H1 (cell line): Measurements from ENCODE around the gene ETFB. TPM values are rescaled to one million over a fixed set of nuclear protein-coding genes. Genes with fewer than 3 reads are reported as not detected.
A peak's percentile ranks its signal among the peaks of the same experiment; 100 is the strongest.

ENCODE experiments used
- CTCF ChIA-PET: fragments of 300-600 bp; sonication (Branson Sonifier 250); formaldehyde crosslinking; loops from one replicate; lab custom pipeline; 2021; ENCODE audit not compliant: partially characterized antibody; lab: Charles Lee
- POLR2A ChIA-PET: fragments of 300-600 bp; sonication (Branson Sonifier 250); formaldehyde crosslinking; loops from one replicate; lab custom pipeline; 2021; ENCODE audit warnings: inconsistent platforms; ENCODE audit not compliant: partially characterized antibody; lab: Charles Lee
- DNase-seq, 2 experiments: peaks; one replicate each; pipeline versions ENCODE4 v3.0.0 to v3.0.0-alpha.2; 2010 to 2022; ENCODE audit warnings: low spot score in 2 of 2, low read depth in 1 of 2, mixed read lengths in 1 of 2
- FAIRE-seq: peaks from 2 replicates; lab custom pipeline; 2011; peaks lifted over from hg19 to GRCh38; lab: Jason Lieb, UNC
- H2AFZ ChIP-seq: 2 replicates; pipeline ENCODE4 v1.8.1; 2012; ENCODE audit warnings: low read length, inconsistent platforms
- H2AK5ac ChIP-seq: 2 replicates; pipeline ENCODE4 v1.6.1; 2013; ENCODE audit warnings: low read depth, low read length
- H2BK120ac ChIP-seq: replicated peaks from 2 replicates; pipeline ENCODE3; 2013; ENCODE audit warnings: low read depth, low read length, inconsistent platforms
- H2BK12ac ChIP-seq: 2 replicates; pipeline ENCODE4 v1.6.1; 2013; ENCODE audit warnings: low read depth, low read length
- H2BK15ac ChIP-seq: 2 replicates; pipeline ENCODE4 v1.6.1; 2013; ENCODE audit warnings: low read length
- H2BK20ac ChIP-seq: 2 replicates; pipeline ENCODE4 v1.6.1; 2013; ENCODE audit warnings: low read length
- H2BK5ac ChIP-seq: 2 replicates; pipeline ENCODE4 v1.6.1; 2013; ENCODE audit warnings: low read depth, low read length
- H3K14ac ChIP-seq: 2 replicates; pipeline ENCODE4 v1.6.1; 2013; ENCODE audit warnings: inconsistent platforms; ENCODE audit not compliant: insufficient read length
- H3K18ac ChIP-seq: 2 replicates; pipeline ENCODE4 v1.6.1; 2013; ENCODE audit warnings: low read length; ENCODE audit errors: extremely low read depth
- H3K23ac ChIP-seq: 2 replicates; pipeline ENCODE4 v1.6.1; 2013; ENCODE audit warnings: inconsistent platforms; ENCODE audit not compliant: insufficient read length
- H3K23me2 ChIP-seq: 2 replicates; pipeline ENCODE4 v1.6.1; 2013; ENCODE audit warnings: low read depth, low read length
- H3K27ac ChIP-seq: 2 replicates; pipeline ENCODE4 v1.6.1; 2011; ENCODE audit warnings: low read depth, low read length, inconsistent platforms
- H3K27me3 ChIP-seq, 4 experiments: replicated peaks in 1 of 4; 1 replicate in 1 of 4; 2 replicates in 3 of 4; pipeline versions ENCODE4 v1.6.1 to v1.8.1; 2011 to 2013; ENCODE audit warnings: low read length in 3 of 4, mild to moderate bottlenecking in 3 of 4, inconsistent platforms in 2 of 4, mixed read lengths in 2 of 4, moderate library complexity in 1 of 4; ENCODE audit not compliant: control insufficient read depth in 3 of 4, insufficient read depth in 3 of 4; ENCODE audit errors: extremely low read depth in 1 of 4
- H3K36me3 ChIP-seq, 4 experiments: 2 replicates each; pipeline versions ENCODE4 v1.6.1 to v1.8.1; 2011 to 2013; ENCODE audit warnings: mild to moderate bottlenecking in 4 of 4, low read length in 3 of 4, moderate library complexity in 2 of 4, control low read depth in 1 of 4, inconsistent platforms in 1 of 4; ENCODE audit not compliant: insufficient read depth in 4 of 4, control insufficient read depth in 2 of 4
- H3K4ac ChIP-seq: replicated peaks from 2 replicates; pipeline ENCODE3; 2013; ENCODE audit warnings: low read length, low read depth, mixed read lengths, inconsistent platforms; ENCODE audit not compliant: insufficient read length
- H3K4me1 ChIP-seq, 4 experiments: replicated peaks in 1 of 4; 1 replicate in 1 of 4; 2 replicates in 3 of 4; pipeline versions ENCODE4 v1.6.1 to v1.8.1; 2011 to 2013; ENCODE audit warnings: low read length in 3 of 4, inconsistent platforms in 2 of 4, mixed read lengths in 1 of 4; ENCODE audit not compliant: insufficient read depth in 4 of 4, control insufficient read depth in 3 of 4
- H3K4me2 ChIP-seq, 2 experiments: 2 replicates each; pipeline versions ENCODE4 v1.6.1 to v1.8.1; 2011 to 2013; ENCODE audit warnings: low read depth in 2 of 2, low read length in 2 of 2, control low read depth in 1 of 2, inconsistent platforms in 1 of 2, mild to moderate bottlenecking in 1 of 2; ENCODE audit not compliant: insufficient read depth in 1 of 2
- H3K4me3 ChIP-seq, 4 experiments: fragments of 200-600, 300-600 bp in 1 of 4; sonication (generic), shearing (Covaris generic), sonication (Bioruptor Twin) in 1 of 4; 2 replicates each; pipeline versions ENCODE4 v1.5.1 to v1.8.1; 2011 to 2016; ENCODE audit warnings: low read length in 4 of 4, low read depth in 3 of 4, control low read depth in 2 of 4, inconsistent platforms in 2 of 4, mild to moderate bottlenecking in 2 of 4, mixed read lengths in 1 of 4, moderate library complexity in 1 of 4; ENCODE audit not compliant: insufficient read depth in 2 of 4; ENCODE audit errors: extremely low read depth in 1 of 4
- H3K56ac ChIP-seq: replicated peaks from 2 replicates; pipeline ENCODE3; 2013; ENCODE audit warnings: low read depth, mild to moderate bottlenecking, mixed read lengths, low read length, inconsistent platforms; ENCODE audit not compliant: insufficient read length
- H3K79me1 ChIP-seq: 2 replicates; pipeline ENCODE4 v1.6.1; 2013; ENCODE audit warnings: low read depth, low read length, control low read depth
- H3K79me2 ChIP-seq, 2 experiments: 2 replicates each; pipeline versions ENCODE4 v1.6.1 to v1.8.1; 2012 to 2013; ENCODE audit warnings: low read length in 2 of 2, mild to moderate bottlenecking in 2 of 2, inconsistent platforms in 1 of 2; ENCODE audit not compliant: insufficient read depth in 2 of 2, control insufficient read depth in 1 of 2
- H3K9ac ChIP-seq, 4 experiments: replicated peaks in 1 of 4; 1 replicate in 1 of 4; 2 replicates in 3 of 4; pipeline versions ENCODE4 v1.6.1 to v1.8.1; 2011 to 2013; ENCODE audit warnings: low read depth in 3 of 4, low read length in 3 of 4, control low read depth in 2 of 4, mild to moderate bottlenecking in 2 of 4, moderate library complexity in 2 of 4, inconsistent platforms in 1 of 4; ENCODE audit errors: extremely low read depth in 1 of 4
- H3K9me3 ChIP-seq, 2 experiments: 2 replicates each; pipeline versions ENCODE4 v1.6.1 to v1.8.1; 2012 to 2013; ENCODE audit warnings: mild to moderate bottlenecking in 2 of 2, moderate library complexity in 2 of 2, control low read depth in 1 of 2, inconsistent platforms in 1 of 2, low read depth in 1 of 2, low read length in 1 of 2, mixed read lengths in 1 of 2; ENCODE audit not compliant: insufficient read depth in 2 of 2
- H4K20me1 ChIP-seq, 2 experiments: replicated peaks in 1 of 2; 2 replicates each; pipeline versions ENCODE3 to v1.8.1; 2011 to 2013; ENCODE audit warnings: inconsistent platforms in 2 of 2, low read length in 2 of 2, mild to moderate bottlenecking in 1 of 2; ENCODE audit not compliant: insufficient read depth in 2 of 2, control insufficient read depth in 1 of 2
- H4K5ac ChIP-seq: 2 replicates; pipeline ENCODE4 v1.6.1; 2013; ENCODE audit warnings: low read length, low read depth, mixed read lengths, inconsistent platforms; ENCODE audit not compliant: insufficient read length
- H4K8ac ChIP-seq: 2 replicates; pipeline ENCODE4 v1.8.0; 2013; ENCODE audit warnings: mild to moderate bottlenecking, moderate library complexity, low read length, inconsistent platforms; ENCODE audit not compliant: insufficient read depth; ENCODE audit errors: extremely low read depth
- H4K91ac ChIP-seq: replicated peaks from 2 replicates; pipeline ENCODE3; 2013; ENCODE audit warnings: low read length, mixed read lengths, inconsistent platforms; ENCODE audit not compliant: insufficient read length
- ASH2L ChIP-seq: fragments of 200-600, 300-600 bp; sonication (generic); IDR thresholded peaks from one replicate; pipeline ENCODE4 v1.7.1; 2017; ENCODE audit warnings: low read length
- CBX5 ChIP-seq: fragments of 300-800, 300-1000 bp; sonication (generic); IDR thresholded peaks from 2 replicates; pipeline ENCODE4 v1.7.1; 2016; ENCODE audit warnings: antibody characterized with exemption, low read length, low read depth
- CREB1 ChIP-seq: IDR thresholded peaks from 2 replicates; pipeline ENCODE4 v1.6.1; 2012; ENCODE audit warnings: inconsistent platforms
- EP300 ChIP-seq, 2 experiments: IDR thresholded peaks; 1 replicate in 1 of 2; 2 replicates in 1 of 2; pipeline ENCODE4 v1.6.1; 2011 to 2012; ENCODE audit warnings: low read depth in 2 of 2, low read length in 2 of 2, mild to moderate bottlenecking in 2 of 2, borderline replicate concordance in 1 of 2, inconsistent platforms in 1 of 2, moderate library complexity in 1 of 2
- POLR2A ChIP-seq, 2 experiments: IDR thresholded peaks; 1 replicate in 1 of 2; 2 replicates in 1 of 2; pipeline ENCODE4 v1.6.1; 2011; ENCODE audit warnings: low read depth in 2 of 2, low read length in 2 of 2, mild to moderate bottlenecking in 2 of 2; ENCODE audit errors: control extremely low read depth in 1 of 2
- RAD21 ChIP-seq, 2 experiments: IDR thresholded peaks in 1 of 2; conservative IDR thresholded peaks in 1 of 2; 2 replicates each; pipeline ENCODE4 v1.6.1; 2011; ENCODE audit warnings: low read depth in 2 of 2, low read length in 2 of 2, improper control_type of control experiment in 1 of 2, inconsistent platforms in 1 of 2, mild to moderate bottlenecking in 1 of 2, moderate library complexity in 1 of 2
- SIRT6 ChIP-seq: IDR thresholded peaks from one replicate; pipeline ENCODE4 v1.7.1; 2012; ENCODE audit warnings: low read length, inconsistent platforms
- TAF1 ChIP-seq: IDR thresholded peaks from 2 replicates; pipeline ENCODE4 v1.6.1; 2011; ENCODE audit warnings: mild to moderate bottlenecking, low read depth, low read length
- WGBS, 2 experiments: shearing (Covaris generic) in 1 of 2; methylation state at CpG; one replicate each; pipeline versions ENCODE4 v1.1.6 to v1.1.7; 2013 to 2015; ENCODE audit warnings: low lambda C conversion rate in 2 of 2, mixed read lengths in 2 of 2, inconsistent platforms in 1 of 2, low coverage in 1 of 2, missing lambda C conversion rate in 1 of 2; ENCODE audit not compliant: insufficient replicate concordance in 2 of 2, insufficient coverage in 1 of 2, insufficient read length in 1 of 2; ENCODE audit errors: extremely low coverage in 1 of 2, missing lambda C conversion rate in 1 of 2; 5-methylcytosine and 5-hydroxymethylcytosine counted together
- polyA plus RNA-seq, 7 experiments: library from polyadenylated mRNA; depleted of rRNA in 3 of 7; stranded (reverse) in 5 of 7; unstranded in 2 of 7; fragments of >200 nt in 5 of 7; fragments of 200-250 nt in 2 of 7; gene quantifications; 1 replicate in 5 of 7; 2 replicates in 1 of 7; 4 replicates in 1 of 7; pipeline versions ENCODE4 v1.2.1 to v1.2.3, GENCODE V29; 2011 to 2013; ENCODE audit warnings: missing spikeins in 2 of 7, mixed read lengths in 2 of 7
- total RNA-seq: library from RNA; stranded (reverse); fragmentation: NEBNext Ultra II Directional; extraction: Animal tissue kit (Norgen Biotek cat#: 25700); gene quantifications from 2 replicates; pipeline ENCODE4 v1.2.1, GENCODE V29; 2021
- TF ChIP-seq, protein P1 (sequence below): IDR thresholded peaks from 2 replicates; pipeline ENCODE4 v1.6.1; 2012; ENCODE audit warnings: inconsistent platforms

The ETFB gene
- total and polyA plus RNA-seq, 2 of the 8 experiments (the other 6 are each of a cell fraction or from before 2014, with no cell fraction given) = 40.0 to 66.5 TPM

DNA sequence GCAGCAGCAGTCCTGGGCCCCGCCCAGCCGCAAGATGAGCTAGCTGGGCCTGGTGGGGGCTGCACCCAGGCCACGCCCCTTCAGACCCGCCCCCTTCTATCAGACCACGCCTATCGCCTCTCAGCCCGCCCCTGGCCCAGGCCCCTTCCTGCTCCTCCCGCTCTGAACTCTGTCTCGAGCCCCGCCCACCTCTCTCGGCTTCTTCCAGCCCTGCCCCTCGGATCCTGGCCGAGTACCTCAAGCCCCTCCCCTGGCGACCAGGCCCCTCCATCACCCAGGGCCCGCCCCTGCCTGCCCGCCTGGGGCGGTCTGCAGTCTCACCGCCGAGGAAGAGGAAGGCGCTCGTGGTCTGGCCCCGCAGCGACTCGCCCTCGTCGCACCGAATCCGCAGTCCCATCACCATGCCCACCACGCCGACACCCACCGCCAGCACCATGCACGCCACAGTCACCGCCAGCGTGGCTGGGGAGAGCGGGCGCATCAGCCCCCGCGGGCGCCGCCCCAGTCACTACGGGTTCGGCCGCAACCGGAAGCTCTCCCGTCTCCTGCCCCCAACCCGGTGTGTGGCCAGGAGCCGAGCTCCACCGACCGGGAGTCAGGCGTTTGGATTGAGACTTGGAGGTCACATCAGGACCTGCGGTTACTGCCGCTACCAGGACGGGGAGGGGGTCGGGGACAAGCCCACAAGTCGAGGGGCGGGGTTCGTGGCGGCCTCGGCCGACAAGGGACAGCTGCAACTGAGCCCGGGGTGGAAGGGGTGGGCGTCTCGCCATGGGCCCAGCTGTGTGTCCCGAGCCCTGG is 1.6 kb upstream of the ETFB start:
- Histone ChIP-seq H3K23me2 (peaks cover 18% of the 10 kb centered on the region), H3K9ac (peak overlapping the region in 3 of 4 experiments; percentile 35 to 62 (median 56); a peak in 5 of 7 replicates), H3K56ac (peak overlapping the region; percentile 67), H3K14ac (no peak overlapping the region), H2BK120ac (peak overlapping the region; percentile 72), H3K27ac (peak overlapping the region; percentile 50; the same call in 1 of the 2 replicates), H3K27me3 (no peaks in the 10 kb centered on the region; a peak in 2 of 7 replicates), H2BK5ac (peak overlapping the region; percentile 99), H3K4me3 (peak overlapping the region; percentile 79 to 97 (median 90)), H3K79me1 (no peaks in the 10 kb centered on the region), H4K5ac (peak overlapping the region; percentile 99), H3K9me3 (no peaks in the 10 kb centered on the region), H2BK15ac (peak overlapping the region; percentile 99; the same call in 1 of the 2 replicates), H3K4me2 (peak overlapping the region; percentile 75 to 87), H2AFZ (peak overlapping the region; percentile 95; the same call in 1 of the 2 replicates), H3K4me1 (peaks cover under 1 to 18% (median 11%) of the 10 kb centered on the region in 4 experiments), H2BK12ac (no peak overlapping the region), H3K4ac (peak overlapping the region; percentile 93), H4K8ac (peak overlapping the region; percentile 93), H4K20me1 (no peaks in the 10 kb centered on the region), H2BK20ac (no peak overlapping the region), H3K23ac (no peak overlapping the region), H3K79me2 (no peaks in the 10 kb centered on the region), H3K36me3 (no peaks in the 10 kb centered on the region), H4K91ac (peak overlapping the region; percentile 100), H3K18ac (peak overlapping the region; percentile 98), H2AK5ac (peak overlapping the region; percentile 48; the same call in 1 of the 2 replicates)
- DNase-seq (peak; percentile 98 to 100), FAIRE-seq (no peak)
- CTCF ChIA-PET = interaction anchor here (0.7 to 2.3 kb wide), 13 partner anchors 11 to 209 kb away, joined by 3 to 7 read pairs (median 4); partner anchors contain the start of genes LIM2, SIGLEC10 and VSIG10L
- WGBS, 2 experiments = 2% methylated on average over 50 of the region's 64 CpGs; no CpG with 5 or more reads in 1 of the 2 experiments
- POLR2A ChIA-PET = interaction anchor here (0.6 to 1.8 kb wide), 15 partner anchors 9 to 607 kb away, joined by 3 to 9 read pairs (median 4); partner anchors contain the start of genes C19orf84, LIM2 and VSIG10L
- no peak for TF ChIP-seq RAD21 (IDR thresholded peaks at IDR 0.05 in 1 of 2, conservative IDR thresholded peaks at IDR 0.05 in 1 of 2; ENCODE audit: low read depth in 2 of 2, low read length in 2 of 2)
- TF ChIP-seq ASH2L = peak; percentile 64
- no peak for TF ChIP-seq CBX5
- TF ChIP-seq EP300 (IDR thresholded peaks at IDR 0.05; ENCODE audit: borderline replicate concordance in 1 of 2, low read depth in 2 of 2, low read length in 2 of 2) = no peak
- TF ChIP-seq SIRT6 = no peak
- TF ChIP-seq, protein P1, sequence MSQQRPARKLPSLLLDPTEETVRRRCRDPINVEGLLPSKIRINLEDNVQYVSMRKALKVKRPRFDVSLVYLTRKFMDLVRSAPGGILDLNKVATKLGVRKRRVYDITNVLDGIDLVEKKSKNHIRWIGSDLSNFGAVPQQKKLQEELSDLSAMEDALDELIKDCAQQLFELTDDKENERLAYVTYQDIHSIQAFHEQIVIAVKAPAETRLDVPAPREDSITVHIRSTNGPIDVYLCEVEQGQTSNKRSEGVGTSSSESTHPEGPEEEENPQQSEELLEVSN = no peak
- no peak; the same call in 1 of the 2 replicates for TF ChIP-seq CREB1
- TF ChIP-seq TAF1 = 0 out of 2 replicates have a peak, but pooled peaks have one; percentile 9
- peak in 1 of 2 experiments; percentile 50; a peak in 1 of 3 replicates for TF ChIP-seq POLR2A (IDR thresholded peaks at IDR 0.05; ENCODE audit: control extremely low read depth in 1 of 2, low read depth in 2 of 2, low read length in 2 of 2)
